Retinal pigment epithelial cell (primary cell): ENCODE data around the gene NCAPD2.

Experiments
- DNase-seq: peaks from one replicate; pipeline ENCODE4 v3.0.0-alpha.2; 2010; ENCODE audit warnings: low read depth
- H3K4me3 ChIP-seq: 2 replicates; pipeline ENCODE4 v1.5.1; 2011; ENCODE audit warnings: mild to moderate bottlenecking, low read length, control low read depth, moderate library complexity
- TF ChIP-seq, protein P1 (sequence below): conservative IDR thresholded peaks from 2 replicates; pipeline ENCODE4 v1.5.1; 2011; ENCODE audit warnings: low read depth, low read length, control low read depth, inconsistent platforms

Gene NCAPD2

DNA sequence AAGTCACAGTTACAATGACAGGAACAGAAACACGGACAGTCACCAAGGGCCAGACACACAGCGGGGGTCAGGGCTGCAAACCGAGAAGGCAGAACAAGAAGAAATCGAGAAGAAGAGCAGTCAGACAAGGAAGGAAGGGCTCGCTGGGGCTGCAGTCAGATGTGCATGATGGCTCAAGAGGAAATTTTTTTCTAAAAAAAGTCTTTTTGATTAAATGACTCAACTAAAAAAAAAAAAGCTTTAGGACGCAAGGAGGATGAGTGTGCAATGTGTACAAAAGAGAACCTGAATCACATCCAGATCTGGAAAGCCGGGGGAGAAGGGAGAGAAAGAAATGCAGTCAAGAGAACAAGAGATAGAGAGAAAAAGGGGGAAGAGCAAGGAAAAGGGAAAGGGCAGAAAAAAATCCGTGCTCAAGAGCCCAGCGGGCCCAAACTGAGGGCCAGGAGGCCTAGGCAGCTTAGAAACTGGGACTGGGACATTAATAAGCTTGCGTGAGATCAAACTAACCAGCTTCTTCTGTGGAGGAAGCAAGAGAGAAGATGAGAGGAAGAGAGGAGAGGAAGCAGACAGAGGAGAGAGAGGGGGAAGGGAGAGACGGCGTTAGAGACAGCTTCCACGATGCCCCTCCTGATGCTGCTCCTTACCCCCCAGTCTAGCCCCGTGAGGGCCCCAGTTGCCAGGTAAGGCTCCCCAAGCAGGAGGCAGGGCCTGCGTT, 55.2 kb downstream of the NCAPD2 start:
- DNase-seq = no peak
- H3K4me3 ChIP-seq = no peak overlapping the region
- TF ChIP-seq, protein P1, sequence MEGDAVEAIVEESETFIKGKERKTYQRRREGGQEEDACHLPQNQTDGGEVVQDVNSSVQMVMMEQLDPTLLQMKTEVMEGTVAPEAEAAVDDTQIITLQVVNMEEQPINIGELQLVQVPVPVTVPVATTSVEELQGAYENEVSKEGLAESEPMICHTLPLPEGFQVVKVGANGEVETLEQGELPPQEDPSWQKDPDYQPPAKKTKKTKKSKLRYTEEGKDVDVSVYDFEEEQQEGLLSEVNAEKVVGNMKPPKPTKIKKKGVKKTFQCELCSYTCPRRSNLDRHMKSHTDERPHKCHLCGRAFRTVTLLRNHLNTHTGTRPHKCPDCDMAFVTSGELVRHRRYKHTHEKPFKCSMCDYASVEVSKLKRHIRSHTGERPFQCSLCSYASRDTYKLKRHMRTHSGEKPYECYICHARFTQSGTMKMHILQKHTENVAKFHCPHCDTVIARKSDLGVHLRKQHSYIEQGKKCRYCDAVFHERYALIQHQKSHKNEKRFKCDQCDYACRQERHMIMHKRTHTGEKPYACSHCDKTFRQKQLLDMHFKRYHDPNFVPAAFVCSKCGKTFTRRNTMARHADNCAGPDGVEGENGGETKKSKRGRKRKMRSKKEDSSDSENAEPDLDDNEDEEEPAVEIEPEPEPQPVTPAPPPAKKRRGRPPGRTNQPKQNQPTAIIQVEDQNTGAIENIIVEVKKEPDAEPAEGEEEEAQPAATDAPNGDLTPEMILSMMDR = no peak

DNA sequence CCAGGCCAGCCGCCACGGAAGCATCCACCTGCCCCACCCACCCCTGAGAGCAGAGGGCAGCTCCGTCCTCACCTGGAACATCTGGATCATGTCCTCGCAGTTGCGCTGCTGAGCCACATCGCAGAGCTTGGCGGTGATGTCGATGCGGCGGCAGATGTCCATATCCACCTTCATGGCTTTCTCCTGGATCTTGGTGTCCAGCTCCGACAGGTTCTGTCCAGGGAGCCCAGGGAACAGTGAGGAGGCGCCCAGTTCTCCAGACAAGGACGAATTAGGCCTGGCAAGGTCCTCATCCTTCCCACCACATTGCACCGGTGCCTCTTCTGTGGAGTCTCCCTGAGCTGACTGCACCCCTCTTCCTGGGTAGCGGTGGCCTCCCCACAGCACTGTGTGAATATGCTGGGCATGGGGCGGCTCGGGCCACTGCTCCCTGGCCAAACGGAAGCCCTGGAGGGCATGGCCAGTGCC, 55.8 kb downstream of the NCAPD2 start:
- TF ChIP-seq, protein P1 = no peak
- no peak for DNase-seq
- H3K4me3 ChIP-seq = no peak overlapping the region

DNA sequence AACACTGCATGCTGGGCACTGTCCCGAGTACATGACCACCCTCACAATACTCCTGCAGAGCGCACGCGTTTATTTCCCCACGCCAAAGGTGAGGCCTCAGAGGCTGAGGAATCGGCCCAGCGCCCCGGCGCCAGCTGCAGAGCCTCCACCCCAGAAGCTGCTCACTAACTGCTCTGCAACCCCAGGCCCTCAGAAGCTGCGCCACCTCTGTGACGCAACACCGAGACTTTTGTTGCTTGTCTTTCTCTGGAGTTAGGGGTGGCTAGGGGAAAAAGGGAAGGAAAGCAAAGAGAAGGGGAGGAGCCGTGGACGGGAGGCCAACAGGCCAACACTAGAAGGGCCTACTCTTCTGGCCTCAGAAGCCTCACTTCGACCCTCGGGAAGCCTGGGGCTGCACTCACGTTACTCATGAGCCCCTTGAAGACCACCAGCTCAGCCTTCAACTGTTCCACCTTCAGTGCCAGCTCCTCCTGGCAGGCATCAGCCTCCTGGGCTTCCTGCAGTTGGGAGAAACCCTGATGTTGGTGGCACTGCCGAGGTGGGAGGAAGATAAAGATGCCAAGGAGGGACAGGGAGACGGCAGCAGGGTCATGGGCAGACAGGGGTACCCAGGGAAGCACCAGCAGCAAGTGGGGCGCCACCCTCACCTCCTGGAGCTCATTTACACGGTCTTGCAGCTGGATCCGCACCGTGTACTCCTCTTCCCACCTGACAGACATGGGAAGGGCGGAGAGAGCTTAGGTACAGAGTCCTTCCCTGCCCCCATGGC, 56.6 kb downstream of the NCAPD2 start:
- TF ChIP-seq, protein P1 = no peak
- DNase-seq = no peak
- H3K4me3 ChIP-seq = no peak overlapping the region

DNA sequence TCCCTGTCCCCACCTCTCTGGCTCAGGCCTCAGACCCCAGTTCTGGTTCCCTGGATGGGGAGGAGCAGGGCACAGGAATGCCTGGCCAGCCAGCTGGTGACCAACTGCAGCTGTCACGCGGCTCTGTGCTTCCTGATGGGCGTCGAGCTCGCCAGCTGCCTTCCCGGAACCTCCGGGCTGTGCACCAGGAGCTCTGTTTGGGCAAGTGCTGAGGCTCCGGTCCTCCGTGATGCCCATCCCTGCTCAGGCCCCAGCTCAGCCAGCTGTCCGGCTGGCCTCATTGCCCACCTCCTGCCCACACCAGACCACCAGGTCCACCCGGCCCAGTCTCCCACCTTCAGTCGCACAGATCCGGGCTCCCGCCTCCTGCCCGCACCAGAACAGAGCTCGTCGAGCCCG, 57.2 kb downstream of the NCAPD2 start:
- no peak for DNase-seq
- TF ChIP-seq, protein P1 = no peak
- no peak overlapping the region for H3K4me3 ChIP-seq

DNA sequence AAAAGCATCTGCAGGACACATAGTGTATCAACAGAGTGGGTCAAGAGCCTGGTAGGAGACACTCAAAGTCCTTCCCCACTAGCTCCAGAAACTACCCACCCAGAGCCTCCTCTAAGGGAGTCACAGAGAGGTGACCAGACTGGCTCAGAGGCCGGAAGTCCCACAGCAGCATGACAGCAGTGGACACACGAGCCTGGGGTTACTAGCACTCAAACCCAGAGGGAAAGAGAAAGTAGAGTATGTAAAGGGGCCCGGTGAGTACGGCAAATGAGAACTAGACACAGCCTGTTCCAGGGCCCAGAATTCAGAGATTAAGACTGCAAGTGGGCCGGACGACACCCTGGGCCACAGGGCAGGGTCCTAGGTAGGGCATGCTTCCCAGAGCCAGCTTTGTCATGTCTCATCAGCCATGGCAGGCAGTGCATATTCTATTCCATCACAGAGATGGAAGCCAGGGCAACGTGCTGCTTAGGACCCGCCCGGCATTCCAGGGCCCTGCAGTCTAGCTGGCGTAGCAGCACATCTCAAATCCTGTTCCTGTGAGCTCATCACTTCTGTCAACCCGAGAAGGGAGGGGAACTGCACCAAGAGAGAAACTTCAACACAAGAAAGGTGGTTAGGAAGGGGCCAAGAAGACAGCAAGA, 57.7 kb downstream of the NCAPD2 start:
- TF ChIP-seq, protein P1 = no peak
- DNase-seq = no peak
- no peak overlapping the region for H3K4me3 ChIP-seq

DNA sequence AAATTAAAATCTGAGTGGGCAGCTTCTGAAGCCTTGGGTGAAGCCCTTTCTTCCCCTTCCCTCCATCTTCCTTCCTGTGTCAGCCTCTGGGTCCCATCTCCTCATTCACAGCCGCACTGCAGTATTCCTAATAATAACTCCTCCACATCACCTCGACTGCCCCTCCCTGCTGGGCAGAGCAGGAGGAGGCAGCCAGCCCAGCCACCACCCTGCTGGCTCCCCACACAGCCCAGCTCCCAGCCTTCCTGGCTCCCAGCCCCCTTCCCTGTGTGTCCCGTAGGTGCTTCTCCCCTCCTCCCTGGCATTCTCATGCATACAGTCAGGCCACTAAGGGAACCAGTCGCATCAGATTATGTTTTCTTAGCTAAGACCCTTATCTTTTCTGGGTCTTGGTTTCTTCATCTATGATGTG, 58.2 kb downstream of the NCAPD2 start:
- H3K4me3 ChIP-seq = no peak overlapping the region
- no peak for DNase-seq

More for the DNA sequence above, 58.2 kb downstream of the NCAPD2 start:
- TF ChIP-seq, protein P1 = no peak
